Neural progenitor cell (in vitro differentiated cells): ENCODE results near the gene ILKAP. TPM values are rescaled to one million over a fixed set of nuclear protein-coding genes. Genes with fewer than 3 reads are reported as not detected.
A peak's percentile ranks its signal among the peaks of the same experiment; 100 is the strongest.

Experiments
- DNase-seq: peaks from one replicate; pipeline ENCODE4 v3.0.0-alpha.2; 2016; ENCODE audit warnings: low spot score
- H2AFZ ChIP-seq: fragments of 200-600 bp; sonication (generic); replicated peaks from 2 replicates; pipeline ENCODE4 v1.6.1; 2016; ENCODE audit warnings: antibody characterized with exemption
- H3F3A ChIP-seq: fragments of 200-600 bp; sonication (generic); 2 replicates; pipeline ENCODE4 v1.6.1; 2016; ENCODE audit warnings: antibody characterized with exemption, low read depth
- H3K27ac ChIP-seq: fragments of 200-600 bp; sonication (generic); 2 replicates; pipeline ENCODE4 v1.5.1; 2016; ENCODE audit warnings: mild to moderate bottlenecking
- H3K27me3 ChIP-seq: fragments of 200-600 bp; sonication (generic); 2 replicates; pipeline ENCODE4 v1.6.1; 2016; ENCODE audit warnings: mild to moderate bottlenecking, moderate library complexity
- H3K36me3 ChIP-seq: fragments of 200-600 bp; sonication (generic); 2 replicates; pipeline ENCODE4 v1.5.1; 2016
- H3K4me1 ChIP-seq: fragments of 200-600 bp; sonication (generic); 2 replicates; pipeline ENCODE4 v1.6.1; 2016; ENCODE audit warnings: mixed run types
- H3K4me2 ChIP-seq: fragments of 200-600 bp; sonication (generic); 2 replicates; pipeline ENCODE4 v1.6.1; 2016
- H3K4me3 ChIP-seq: fragments of 200-600 bp; sonication (generic); 2 replicates; pipeline ENCODE4 v1.5.1; 2016
- H3K79me2 ChIP-seq: fragments of 200-600 bp; sonication (generic); 2 replicates; pipeline ENCODE4 v1.6.1; 2016; ENCODE audit warnings: low read depth
- H3K9ac ChIP-seq: fragments of 200-600 bp; sonication (generic); 2 replicates; pipeline ENCODE4 v1.6.1; 2016
- H3K9me3 ChIP-seq: fragments of 200-600 bp; sonication (generic); 2 replicates; pipeline ENCODE4 v1.5.1; 2016; ENCODE audit warnings: low read depth
- H4K20me1 ChIP-seq: fragments of 200-600 bp; sonication (generic); 2 replicates; pipeline ENCODE4 v1.6.1; 2016; ENCODE audit warnings: low read depth
- H3K27ac Mint-ChIP-seq: 3 replicates; pipeline ENCODE4 v1.8.0; 2021; ENCODE audit warnings: mixed read lengths
- H3K27me3 Mint-ChIP-seq: 2 replicates; pipeline ENCODE4 v1.8.0; 2022; ENCODE audit warnings: low read depth, mild to moderate bottlenecking, inconsistent platforms, moderate library complexity, mixed read lengths; ENCODE audit not compliant: insufficient read depth
- H3K36me3 Mint-ChIP-seq: 3 replicates; pipeline ENCODE4 v1.8.0; 2021; ENCODE audit warnings: mixed read lengths
- H3K4me1 Mint-ChIP-seq: 3 replicates; pipeline ENCODE4 v1.8.0; 2021; ENCODE audit warnings: mixed read lengths
- H3K4me3 Mint-ChIP-seq: 3 replicates; pipeline ENCODE4 v1.8.0; 2021; ENCODE audit warnings: mild to moderate bottlenecking, moderate library complexity, mixed read lengths
- H3K9me3 Mint-ChIP-seq: 3 replicates; pipeline ENCODE4 v1.8.0; 2020; ENCODE audit warnings: mixed read lengths
- EZH2 ChIP-seq: fragments of 200-600 bp; sonication (generic); IDR thresholded peaks from 2 replicates; pipeline ENCODE4 v1.6.1; 2017; ENCODE audit warnings: antibody characterized with exemption, mild to moderate bottlenecking, moderate library complexity
- EZH2phosphoT487 ChIP-seq: fragments of 200-600 bp; sonication (generic); IDR thresholded peaks from 2 replicates; pipeline ENCODE4 v1.6.1; 2017; ENCODE audit warnings: antibody characterized with exemption
- total RNA-seq: library from RNA; depleted of rRNA; stranded (reverse); fragments of >200 nt; gene quantifications from 2 replicates; pipeline ENCODE4 v1.2.3, GENCODE V29; 2015; ENCODE audit warnings: low replicate concordance
- TF ChIP-seq, protein P1 (sequence below): fragments of 200-600 bp; sonication (generic); IDR thresholded peaks from 2 replicates; pipeline ENCODE4 v1.5.1; 2017; ENCODE audit warnings: antibody characterized with exemption, mild to moderate bottlenecking

The ILKAP gene
- total RNA-seq, 1 donor from 2014 or later = 19.0 TPM

DNA sequence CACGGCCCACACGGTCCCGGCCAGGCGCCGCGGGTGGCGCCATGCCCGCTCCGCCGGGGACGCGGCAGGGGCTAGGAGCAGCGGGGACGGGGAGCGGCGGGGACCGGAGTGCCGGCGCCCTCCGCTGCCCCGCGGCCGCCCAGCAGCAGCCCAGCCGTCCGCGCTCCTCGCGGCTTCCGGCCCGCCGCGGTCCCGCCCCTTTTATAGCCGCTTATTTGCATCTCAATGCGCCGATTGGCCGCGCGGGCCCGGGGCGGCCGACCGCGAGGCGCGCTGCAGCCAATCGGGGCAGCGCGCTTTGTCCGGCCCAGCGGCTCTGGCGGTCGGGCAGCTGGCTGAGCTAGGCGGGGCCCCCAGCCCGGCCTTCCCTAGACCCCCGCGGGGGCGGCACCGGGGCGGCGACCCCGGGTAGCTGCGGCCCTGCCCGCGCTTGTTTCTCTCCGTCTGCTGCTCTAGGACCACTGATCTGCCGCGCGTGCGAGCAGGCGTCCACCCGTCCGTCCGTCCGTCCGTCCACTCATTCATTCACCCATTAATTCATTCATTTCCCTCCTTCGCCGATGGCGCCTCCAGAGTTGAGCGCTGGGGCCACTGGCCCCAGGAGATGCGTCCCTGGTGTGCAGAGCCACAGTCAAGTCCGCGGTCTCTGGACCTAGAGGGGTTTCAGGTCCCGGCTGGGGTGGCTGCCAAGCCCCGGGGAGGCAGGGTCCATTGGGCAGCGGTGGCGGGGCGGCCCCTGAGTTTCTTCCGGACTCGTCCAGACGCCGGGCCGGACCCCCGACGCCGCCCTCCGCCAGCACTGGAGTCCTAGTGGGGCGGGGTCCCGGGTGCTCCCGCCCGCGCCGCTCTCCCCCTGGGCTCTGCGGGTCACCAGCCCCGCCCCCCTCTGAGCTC is 36.6 kb upstream of the ILKAP start, which contains the start of gene HES6:
Gene HES6, minus strand, starts transcription at position 176 of the 894 bp plus-strand sequence. Its CDS starts 133 bp downstream, at position 43.
- Histone ChIP-seq H3K9ac (no peak within 1 kb of the TSS), H3K27ac (no peak within 1 kb of the TSS)
- peaks cover 13% of the 10 kb centered on the region for H3K27me3 Mint-ChIP-seq

GRCh38 chr2:238239543-238239862 is 36.0 kb upstream of the ILKAP start:
- Histone ChIP-seq H3K4me1 (peaks cover 6% of the 10 kb centered on the region), H3K36me3 (no peaks in the 10 kb centered on the region), H4K20me1 (no peaks in the 10 kb centered on the region), H2AFZ (no peak overlapping the region), H3K27ac (no peak overlapping the region), H3K9me3 (no peaks in the 10 kb centered on the region), H3K4me3 (peak overlapping the region; percentile 75), H3K4me2 (peak overlapping the region; percentile 89), H3K79me2 (no peaks in the 10 kb centered on the region), H3K9ac (no peak overlapping the region), H3K27me3 (peaks cover 77% of the 10 kb centered on the region), H3F3A (peaks cover 39% of the 10 kb centered on the region)
- Mint-ChIP-seq H3K4me1 (peaks cover 22% of the 10 kb centered on the region), H3K27ac (no peak overlapping the region), H3K36me3 (peaks cover 3% of the 10 kb centered on the region), H3K4me3 (peak overlapping the region; percentile 41), H3K9me3 (peaks cover 6% of the 10 kb centered on the region), H3K27me3 (peaks cover 14% of the 10 kb centered on the region)
- TF ChIP-seq, protein P1, sequence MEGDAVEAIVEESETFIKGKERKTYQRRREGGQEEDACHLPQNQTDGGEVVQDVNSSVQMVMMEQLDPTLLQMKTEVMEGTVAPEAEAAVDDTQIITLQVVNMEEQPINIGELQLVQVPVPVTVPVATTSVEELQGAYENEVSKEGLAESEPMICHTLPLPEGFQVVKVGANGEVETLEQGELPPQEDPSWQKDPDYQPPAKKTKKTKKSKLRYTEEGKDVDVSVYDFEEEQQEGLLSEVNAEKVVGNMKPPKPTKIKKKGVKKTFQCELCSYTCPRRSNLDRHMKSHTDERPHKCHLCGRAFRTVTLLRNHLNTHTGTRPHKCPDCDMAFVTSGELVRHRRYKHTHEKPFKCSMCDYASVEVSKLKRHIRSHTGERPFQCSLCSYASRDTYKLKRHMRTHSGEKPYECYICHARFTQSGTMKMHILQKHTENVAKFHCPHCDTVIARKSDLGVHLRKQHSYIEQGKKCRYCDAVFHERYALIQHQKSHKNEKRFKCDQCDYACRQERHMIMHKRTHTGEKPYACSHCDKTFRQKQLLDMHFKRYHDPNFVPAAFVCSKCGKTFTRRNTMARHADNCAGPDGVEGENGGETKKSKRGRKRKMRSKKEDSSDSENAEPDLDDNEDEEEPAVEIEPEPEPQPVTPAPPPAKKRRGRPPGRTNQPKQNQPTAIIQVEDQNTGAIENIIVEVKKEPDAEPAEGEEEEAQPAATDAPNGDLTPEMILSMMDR = peak; percentile 12
- TF ChIP-seq EZH2phosphoT487 (no peak), EZH2 (peak; percentile 50)
- peak; percentile 71 for DNase-seq

More for the DNA sequence above, 36.6 kb upstream of the ILKAP start, which contains the start of gene HES6:
- Histone ChIP-seq H3K4me1 (peaks cover 6% of the 10 kb centered on the region), H2AFZ (peak within 1 kb of the TSS; percentile 68), H4K20me1 (no peaks in the 10 kb centered on the region), H3K9me3 (no peaks in the 10 kb centered on the region), H3F3A (peaks cover 39% of the 10 kb centered on the region), H3K79me2 (no peaks in the 10 kb centered on the region), H3K36me3 (no peaks in the 10 kb centered on the region), H3K4me2 (peak within 1 kb of the TSS; percentile 89), H3K4me3 (peak within 1 kb of the TSS; percentile 75), H3K27me3 (peaks cover 71% of the 10 kb centered on the region)
- Mint-ChIP-seq H3K9me3 (peaks cover 5% of the 10 kb centered on the region), H3K27ac (peak within 1 kb of the TSS; percentile 60), H3K36me3 (peaks cover 5% of the 10 kb centered on the region), H3K4me1 (peaks cover 22% of the 10 kb centered on the region), H3K4me3 (peak within 1 kb of the TSS; percentile 94)
- TF ChIP-seq EZH2phosphoT487 (no peak), EZH2 (no peak)
- TF ChIP-seq, protein P1 = no peak
- peak; percentile 98 for DNase-seq

- H3K36me3 ChIP-seq = no peaks in the 10 kb centered on the region
- peaks cover 6% of the 10 kb centered on the region for H3K9me3 Mint-ChIP-seq
- DNase-seq = peak; percentile 49
- TF ChIP-seq, protein P1 = peak; percentile 7
- TF ChIP-seq EZH2 (peak; percentile 43), EZH2phosphoT487 (peak; percentile 39)
- H3K27me3 Mint-ChIP-seq = peaks cover 16% of the 10 kb centered on the region
- no peaks in the 10 kb centered on the region for H4K20me1 ChIP-seq
- peaks cover 6% of the 10 kb centered on the region for H3K4me1 ChIP-seq
- no peak overlapping the region for H3K27ac Mint-ChIP-seq
- peaks cover 3% of the 10 kb centered on the region for H3K36me3 Mint-ChIP-seq
- H3K9me3 ChIP-seq = no peaks in the 10 kb centered on the region
- peak overlapping the region; percentile 89 for H3K4me2 ChIP-seq
- H3F3A ChIP-seq = peaks cover 38% of the 10 kb centered on the region
- no peak overlapping the region for H2AFZ ChIP-seq
- peaks cover 80% of the 10 kb centered on the region for H3K27me3 ChIP-seq
- no peaks in the 10 kb centered on the region for H3K79me2 ChIP-seq
- no peak overlapping the region for H3K9ac ChIP-seq
- H3K4me1 Mint-ChIP-seq = peaks cover 22% of the 10 kb centered on the region
- peak overlapping the region; percentile 78 for H3K4me3 Mint-ChIP-seq
- H3K27ac ChIP-seq = no peak overlapping the region
- peak overlapping the region; percentile 75 for H3K4me3 ChIP-seq
Measured at GRCh38 chr2:238238766-238239542, 35.5 kb upstream of the ILKAP start.
